GM18517 (cell line): ENCODE measurements around the gene SSBP3.

Experiments used
- ATAC-seq: cut with Tn5 transposase; IDR thresholded peaks from one replicate; pipeline ENCODE4 v1.9.1; 2021; ENCODE audit warnings: mild to moderate bottlenecking, moderate library complexity; ENCODE audit not compliant: unreplicated experiment

Gene SSBP3

GRCh38 chr1:54290506-54291184 lies 115.5 kb downstream of the SSBP3 start:
- ATAC-seq = no peak

GRCh38 chr1:54289712-54290233 lies 116.4 kb downstream of the SSBP3 start:
- ATAC-seq = no peak

DNA sequence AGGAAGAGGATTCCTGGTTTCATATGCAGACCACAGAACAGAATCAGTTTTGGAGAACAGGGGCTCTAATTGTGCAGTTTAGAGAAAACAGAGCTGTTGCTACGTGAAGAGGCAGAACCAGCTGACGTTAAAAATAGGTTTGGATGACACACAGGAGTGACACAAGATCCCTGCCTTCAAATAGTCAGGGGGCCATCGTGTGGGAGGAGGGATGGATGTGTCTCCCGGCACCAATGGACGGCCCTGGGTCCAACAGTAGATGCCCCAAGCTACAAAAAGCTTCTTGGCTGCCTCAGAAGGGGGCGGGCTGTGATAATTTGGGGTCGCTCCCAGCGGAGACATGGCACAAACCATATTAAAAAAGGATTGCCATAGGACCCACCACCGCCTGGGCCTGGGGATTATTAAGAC lies 118.4 kb downstream of the SSBP3 start:
- ATAC-seq = no peak

DNA sequence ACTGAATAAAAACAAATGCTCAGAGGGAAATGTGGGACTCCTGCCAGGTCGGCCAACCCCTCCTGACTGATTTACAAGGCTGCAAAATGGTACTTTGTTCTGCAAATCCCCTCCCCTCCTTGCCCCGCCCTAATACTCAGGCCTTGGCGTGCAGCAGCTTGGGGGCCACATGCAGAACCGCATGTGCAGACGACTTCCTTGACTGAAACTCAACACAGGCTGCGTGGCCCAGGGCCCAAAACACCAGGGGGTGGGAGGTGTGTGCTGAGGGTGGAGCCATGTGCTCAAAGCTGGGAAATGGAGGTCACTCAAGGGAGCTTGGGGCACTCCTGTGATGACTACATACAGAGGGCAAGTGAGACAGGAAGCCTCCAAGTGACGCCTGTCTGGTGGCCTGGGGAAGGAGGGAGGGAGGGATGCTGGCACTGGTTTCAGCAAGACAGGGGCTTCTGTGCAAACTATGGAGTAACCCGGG lies 119.0 kb downstream of the SSBP3 start:
- ATAC-seq = no peak

GRCh38 chr1:54285815-54286345 lies 120.3 kb downstream of the SSBP3 start:
- no peak for ATAC-seq

- no peak for ATAC-seq
These were observed 121.2 kb downstream of the SSBP3 start for GRCh38 chr1:54284781-54285529.

DNA sequence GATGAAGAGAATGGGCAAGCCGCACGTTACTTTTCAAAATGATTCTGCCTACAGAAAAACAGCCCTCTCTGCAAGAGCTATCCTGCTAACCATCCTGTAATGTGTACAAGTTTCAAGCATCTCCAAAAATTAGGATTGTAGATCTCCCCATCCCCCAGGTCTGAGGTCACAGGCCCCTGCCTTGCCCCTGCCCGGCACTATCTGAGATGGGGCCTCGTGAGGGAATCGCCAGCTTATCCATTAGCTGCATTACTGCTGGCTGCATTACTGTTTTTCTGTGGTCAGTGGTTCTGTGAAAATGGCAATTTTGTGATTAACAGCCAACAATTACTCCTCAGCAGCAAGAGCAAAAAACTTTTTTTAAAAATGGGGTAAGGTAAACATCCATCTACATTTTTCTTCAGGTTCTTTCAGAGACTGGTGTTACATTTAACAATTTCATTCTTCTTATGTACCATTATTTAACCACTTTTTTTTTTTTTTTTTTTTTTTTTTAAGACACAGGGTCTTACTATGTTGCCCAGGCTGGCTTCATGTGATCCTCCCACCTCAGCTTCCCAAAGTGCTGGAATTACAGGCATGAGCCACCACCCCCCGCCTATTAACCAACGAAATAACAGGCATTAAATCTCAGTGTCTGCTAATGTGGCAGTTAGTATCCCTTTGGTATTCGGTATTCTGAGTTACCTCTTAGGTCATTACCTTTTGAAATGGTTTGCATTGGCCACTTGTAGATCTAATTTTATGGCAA lies 122.4 kb downstream of the SSBP3 start:
- ATAC-seq = no peak

DNA sequence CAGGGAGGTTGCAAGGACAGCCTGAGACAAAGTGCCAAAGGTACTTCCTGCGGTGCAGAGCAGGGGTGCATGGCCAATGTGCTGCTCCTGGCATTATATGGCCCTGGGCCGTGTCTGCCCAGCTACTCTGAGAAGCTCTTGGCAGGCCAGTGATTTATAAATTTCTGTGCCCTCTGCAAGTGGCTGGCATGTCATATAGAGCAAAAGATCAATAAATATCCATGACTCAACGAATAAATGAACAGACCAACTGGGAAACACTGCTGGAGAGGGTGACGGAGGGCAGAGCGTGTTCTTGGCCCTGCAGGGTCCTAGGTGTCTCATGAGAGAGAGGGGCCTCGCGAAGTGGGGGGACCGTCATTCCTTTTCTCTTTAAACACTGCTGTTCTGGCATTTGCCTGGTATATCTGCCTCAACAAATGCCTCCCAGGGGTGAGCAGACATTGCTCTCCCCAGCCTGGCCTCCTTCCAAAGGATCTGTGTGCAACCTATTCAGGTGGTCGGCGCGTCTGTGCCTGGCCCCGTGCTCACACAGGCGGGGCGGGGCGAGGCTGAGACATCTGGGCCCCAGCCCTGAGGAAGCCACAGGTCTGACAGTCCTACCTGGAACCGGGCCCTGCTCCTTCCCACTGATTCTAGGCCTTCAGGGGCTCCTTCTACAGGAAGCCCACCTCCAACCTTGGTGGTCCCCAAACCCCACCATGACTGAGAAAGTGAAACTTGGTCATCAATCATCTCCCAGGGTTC lies 123.9 kb downstream of the SSBP3 start:
- ATAC-seq = no peak

GRCh38 chr1:54280651-54281050 lies 125.5 kb downstream of the SSBP3 start:
- no peak for ATAC-seq

GRCh38 chr1:54279457-54279856 lies 126.7 kb downstream of the SSBP3 start:
- ATAC-seq = no peak

DNA sequence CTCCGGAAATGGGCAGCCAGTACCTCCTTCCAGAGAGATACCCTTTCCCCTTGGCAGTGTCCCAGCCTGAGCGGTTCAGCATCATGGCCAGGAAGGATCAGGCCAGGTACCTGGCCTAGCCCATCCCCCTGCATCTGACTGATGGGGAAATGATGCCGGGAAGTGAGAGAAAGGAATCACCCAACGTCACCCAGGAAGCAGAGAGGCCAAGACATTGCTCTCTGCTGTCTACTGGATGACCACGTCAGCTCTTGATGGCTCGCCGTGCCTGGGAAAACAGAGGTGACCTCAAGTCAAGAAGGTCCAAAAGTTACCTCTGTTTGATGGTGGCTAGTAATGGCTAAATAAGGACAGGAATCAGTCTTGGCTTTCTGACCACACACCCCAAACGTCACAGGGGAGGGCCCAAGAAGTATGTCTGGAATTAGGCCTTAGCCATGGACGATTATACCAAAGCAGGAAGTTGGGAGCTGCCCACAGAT lies 127.2 kb downstream of the SSBP3 start:
- ATAC-seq = no peak

DNA sequence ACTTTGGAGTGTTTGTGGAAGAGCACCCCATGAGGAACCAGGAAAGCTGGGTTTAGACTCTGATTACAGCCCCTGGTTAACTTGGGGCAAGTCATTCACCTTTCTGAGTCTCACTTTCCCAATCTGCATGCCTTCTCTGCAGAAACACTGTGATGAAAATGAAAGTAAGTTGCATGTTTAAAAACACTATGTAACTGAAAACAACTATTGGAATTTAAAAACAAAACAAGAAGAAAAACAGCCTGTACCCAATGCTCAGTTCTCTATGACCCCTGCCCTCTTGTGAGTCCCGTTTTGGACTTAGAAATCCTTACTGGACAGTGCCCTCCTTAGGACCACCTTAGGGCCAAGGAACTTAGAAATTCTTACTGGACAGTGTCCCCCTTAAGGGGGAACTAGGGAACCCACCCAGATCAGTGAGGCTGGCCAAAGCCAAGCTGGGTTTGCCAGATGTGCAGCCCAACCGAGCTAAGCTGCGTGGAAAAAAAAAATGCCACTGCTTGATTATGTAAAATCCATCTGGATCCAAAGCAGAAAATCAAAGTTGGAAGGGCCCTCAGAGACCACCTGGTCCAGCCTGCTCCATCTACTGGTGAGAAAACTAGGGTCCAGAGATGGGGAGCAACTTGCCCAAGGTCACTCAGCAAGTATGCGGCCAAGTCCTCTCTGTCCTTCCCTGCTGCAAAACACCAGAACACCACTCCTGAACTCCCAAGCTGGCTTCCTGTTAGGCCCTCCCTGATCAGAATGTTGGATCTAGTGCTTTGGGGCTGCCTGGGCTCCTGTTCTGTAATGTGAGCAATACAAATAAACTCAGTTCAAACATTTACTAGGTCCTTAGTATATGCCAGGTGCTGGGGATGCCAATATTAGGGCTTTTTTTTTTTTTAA lies 128.5 kb downstream of the SSBP3 start:
- peak; percentile 67 for ATAC-seq

- peak; percentile 21 for ATAC-seq
These were observed 129.4 kb downstream of the SSBP3 start for GRCh38 chr1:54276617-54277450.

DNA sequence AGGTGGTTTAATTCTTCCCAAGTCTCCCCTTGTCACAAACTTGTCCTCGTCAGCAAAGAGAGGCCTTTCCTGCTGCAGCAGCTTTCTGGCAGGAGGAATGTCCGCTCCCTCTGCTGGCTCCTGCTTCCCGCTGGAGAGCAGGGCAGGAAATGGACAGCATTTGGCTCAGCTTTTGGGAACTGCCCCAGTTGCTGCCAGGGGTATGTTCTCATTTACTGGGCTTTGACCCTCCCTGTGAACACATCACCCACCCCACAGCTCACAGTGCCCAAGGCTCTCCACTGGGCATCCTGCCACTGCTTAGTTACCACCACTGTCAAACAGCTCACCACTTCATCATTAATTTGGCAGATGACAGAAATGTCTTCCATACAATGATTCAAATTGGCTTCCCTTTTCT lies 130.8 kb downstream of the SSBP3 start:
- ATAC-seq = no peak

DNA sequence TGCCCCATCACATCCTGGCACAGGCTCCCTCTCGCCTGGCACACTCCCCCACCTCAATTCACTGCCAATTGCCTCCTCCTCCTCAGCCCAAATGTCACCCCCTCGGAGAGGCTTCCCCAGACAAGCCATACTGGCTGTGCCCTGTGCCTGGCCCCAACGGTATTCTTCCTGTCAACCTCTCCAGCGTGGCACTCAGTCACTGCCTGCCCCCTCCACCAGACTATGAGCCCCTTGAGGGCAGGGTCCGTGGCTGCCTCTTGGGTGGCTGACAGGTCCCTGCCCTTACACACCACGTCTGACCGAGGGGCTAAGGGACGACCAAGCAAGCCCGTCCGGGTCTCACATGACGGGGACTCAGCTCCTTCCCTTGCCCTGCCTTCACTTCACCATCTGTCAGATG lies 131.3 kb downstream of the SSBP3 start:
- ATAC-seq = no peak

DNA sequence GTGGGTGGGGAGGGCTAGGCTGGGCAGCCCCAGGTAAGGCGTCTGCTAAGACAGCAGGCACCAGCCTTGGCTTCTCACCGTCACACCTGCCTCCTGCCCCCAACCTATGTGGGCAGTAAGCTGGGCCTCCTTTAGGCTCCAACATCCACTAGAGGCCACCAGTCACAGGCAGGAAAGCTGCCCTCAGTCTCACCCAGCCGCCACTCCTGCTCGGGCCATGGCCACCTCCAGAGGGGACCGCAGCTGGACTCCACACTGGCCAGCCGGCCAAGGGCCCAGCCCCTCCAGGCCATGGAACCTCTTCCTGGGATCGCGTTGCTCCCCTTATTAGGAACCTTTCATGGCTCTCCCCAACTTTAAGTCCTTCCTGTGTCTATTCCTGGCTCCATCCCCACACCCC lies 131.7 kb downstream of the SSBP3 start:
- ATAC-seq = no peak

GRCh38 chr1:54273795-54274163 lies 132.4 kb downstream of the SSBP3 start:
- no peak for ATAC-seq

- ATAC-seq = no peak
These were observed 133.0 kb downstream of the SSBP3 start for GRCh38 chr1:54273092-54273794.
